Measurements from ENCODE around the gene SSB.

Gene SSB

DNA sequence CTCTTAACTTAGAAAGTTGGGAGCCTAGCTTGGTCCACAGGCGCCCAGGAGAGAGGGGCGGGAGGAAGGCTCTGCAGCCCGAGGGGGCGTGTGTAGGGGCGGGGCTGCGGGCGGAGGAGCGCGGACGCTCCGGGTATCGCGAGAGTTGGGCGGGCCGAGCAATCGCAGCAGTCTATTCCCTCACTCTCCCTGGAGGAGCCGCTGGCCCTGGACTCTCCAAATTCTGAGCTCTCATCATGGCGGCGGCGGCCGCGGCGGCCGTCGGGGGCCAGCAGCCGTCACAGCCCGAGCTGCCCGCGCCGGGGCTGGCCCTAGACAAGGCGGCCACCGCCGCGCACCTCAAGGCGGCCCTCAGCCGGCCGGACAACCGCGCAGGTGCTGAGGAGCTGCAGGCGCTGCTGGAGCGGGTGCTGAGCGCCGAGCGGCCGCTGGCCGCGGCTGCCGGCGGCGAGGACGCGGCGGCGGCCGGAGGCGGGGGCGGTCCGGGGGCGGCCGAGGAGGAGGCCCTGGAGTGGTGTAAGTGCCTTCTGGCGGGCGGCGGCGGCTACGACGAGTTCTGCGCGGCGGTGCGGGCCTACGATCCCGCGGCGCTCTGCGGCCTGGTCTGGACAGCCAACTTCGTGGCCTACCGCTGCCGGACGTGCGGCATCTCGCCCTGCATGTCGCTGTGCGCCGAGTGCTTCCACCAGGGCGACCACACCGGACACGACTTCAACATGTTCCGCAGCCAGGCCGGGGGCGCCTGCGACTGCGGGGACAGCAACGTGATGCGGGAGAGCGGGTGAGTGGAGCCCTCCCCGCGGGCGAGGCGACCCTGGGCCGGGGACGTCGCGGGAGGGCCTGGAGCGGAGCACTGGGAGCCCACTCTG lies 28.8 kb downstream of the SSB start, which contains the start of gene UBR3:
Gene UBR3, plus strand, starts transcription at position 183 of the 869 bp plus-strand sequence. Its CDS starts 54 bp downstream, at position 237.
- no peaks in the 10 kb centered on the region for H3K27me3 ChIP-seq (replicated peaks)
- H3K4me3 ChIP-seq (ENCODE audit: low read depth, low read length): peak within 1 kb of the TSS; percentile 90
- in situ Hi-C loops (cut with HindIII; ENCODE audit: low pct_ligation_motif_present, low sequenced_read_pairs): no loop called here
- peak; percentile 87 for DNase-seq
- peak; percentile 1 for TF ChIP-seq CTCF (IDR thresholded peaks at IDR 0.05; ENCODE audit: low read depth, low read length, missing control alignments)
- peak within 1 kb of the TSS; percentile 72 for H3K27ac ChIP-seq
- no peaks in the 10 kb centered on the region for H3K36me3 ChIP-seq (replicated peaks)

GRCh38 chr2:169828141-169828811 lies 29.6 kb downstream of the SSB start:
- in situ Hi-C loops (cut with HindIII; ENCODE audit: low pct_ligation_motif_present, low sequenced_read_pairs): no loop called here
- TF ChIP-seq CTCF (IDR thresholded peaks at IDR 0.05; ENCODE audit: low read depth, low read length, missing control alignments): no peak

GRCh38 chr2:169834401-169834800 lies 35.7 kb downstream of the SSB start:
- Histone ChIP-seq H3K27me3 (replicated peaks) (no peaks in the 10 kb centered on the region), H3K4me3 (ENCODE audit: low read depth, low read length) (no peak overlapping the region), H3K27ac (no peak overlapping the region), H3K36me3 (replicated peaks) (no peaks in the 10 kb centered on the region)
- in situ Hi-C loops (cut with HindIII; ENCODE audit: low pct_ligation_motif_present, low sequenced_read_pairs): no loop called here
- DNase-seq: no peak
- no peak for TF ChIP-seq CTCF (IDR thresholded peaks at IDR 0.05; ENCODE audit: low read depth, low read length, missing control alignments)

More at GRCh38 chr2:169828141-169828811, 29.6 kb downstream of the SSB start:
- H3K27me3 ChIP-seq (replicated peaks): no peaks in the 10 kb centered on the region
- H3K36me3 ChIP-seq (replicated peaks): no peaks in the 10 kb centered on the region
- H3K27ac ChIP-seq: peak overlapping the region; percentile 72
- peak overlapping the region; percentile 90 for H3K4me3 ChIP-seq (ENCODE audit: low read depth, low read length)
- peak; percentile 47 for DNase-seq

GRCh38 chr2:169838743-169839489 lies 40.2 kb downstream of the SSB start:
- no peak overlapping the region for H3K27ac ChIP-seq
- no peak for TF ChIP-seq CTCF (IDR thresholded peaks at IDR 0.05; ENCODE audit: low read depth, low read length, missing control alignments)
- peaks cover 3% of the 10 kb centered on the region for H3K36me3 ChIP-seq (replicated peaks)
- no peaks in the 10 kb centered on the region for H3K27me3 ChIP-seq (replicated peaks)
- DNase-seq: no peak
- in situ Hi-C loops (cut with HindIII; ENCODE audit: low pct_ligation_motif_present, low sequenced_read_pairs): no loop called here
- H3K4me3 ChIP-seq (ENCODE audit: low read depth, low read length): no peak overlapping the region

GRCh38 chr2:169839954-169840746 lies 41.5 kb downstream of the SSB start:
- in situ Hi-C loops (cut with HindIII; ENCODE audit: low pct_ligation_motif_present, low sequenced_read_pairs): no loop called here
- peak; percentile 21 for DNase-seq
- Histone ChIP-seq H3K27me3 (replicated peaks) (no peaks in the 10 kb centered on the region), H3K36me3 (replicated peaks) (peaks cover 3% of the 10 kb centered on the region), H3K4me3 (ENCODE audit: low read depth, low read length) (no peak overlapping the region), H3K27ac (no peak overlapping the region)
- TF ChIP-seq CTCF (IDR thresholded peaks at IDR 0.05; ENCODE audit: low read depth, low read length, missing control alignments): no peak

Measured in brain microvascular endothelial cell (primary cell).